ENCODE results near the gene KCNS1. TPM values are rescaled to one million over a fixed set of nuclear protein-coding genes. Genes with fewer than 3 reads are reported as not detected.

KCNS1 gene
- total RNA-seq, 1 experiment from 2014 or later: 0.09 TPM

- Mint-ChIP-seq H3K4me1 (ENCODE audit: low read depth, unreplicated experiment) (peaks cover 6% of the 10 kb centered on the region), H3K27me3 (ENCODE audit: insufficient read depth, unreplicated experiment) (no peaks in the 10 kb centered on the region), H3K27ac (ENCODE audit: unreplicated experiment) (no peak overlapping the region), H3K9me3 (ENCODE audit: unreplicated experiment) (no peaks in the 10 kb centered on the region), H3K4me3 (ENCODE audit: unreplicated experiment) (no peak overlapping the region), H3K36me3 (ENCODE audit: insufficient read depth, unreplicated experiment) (no peaks in the 10 kb centered on the region)
- ChIA-PET POLR2A (no interaction called here), CTCF (interaction anchor here (0.7 to 2.9 kb wide), 6 partner anchors 8 to 189 kb away, joined by 3 to 14 read pairs (median 4); no protein-coding TSS in a partner anchor)
- no peaks in the 10 kb centered on the region for H3K9me3 ChIP-seq
- H3K27me3 ChIP-seq (replicated peaks; ENCODE audit: control insufficient read depth, insufficient read depth, low read length): peaks cover 2% of the 10 kb centered on the region; the same call in 1 of the 2 replicates
- BruUV-seq (replicated peaks): no TSS peak
- intact Hi-C loops (cut with micrococcal nuclease; ENCODE audit: unreplicated experiment): no loop called here
- TF ChIP-seq CTCF (IDR thresholded peaks at IDR 0.05; ENCODE audit: insufficient read depth in 1 of 2, low read depth in 1 of 2, low read length in 1 of 2, severe bottlenecking in 1 of 2, unreplicated experiment in 1 of 2): no peak
- no peak overlapping the region for H3K4me3 ChIP-seq (ENCODE audit: low read depth, low read length)
- H3K36me3 ChIP-seq (ENCODE audit: control insufficient read depth, insufficient read depth, low read length): no peaks in the 10 kb centered on the region
- DNase-seq: no peak
- H3K4me1 ChIP-seq: no peaks in the 10 kb centered on the region
These were observed 3.9 kb upstream of the KCNS1 start for GRCh38 chr20:45104786-45105185.

- H3K9me3 Mint-ChIP-seq (ENCODE audit: unreplicated experiment): no peaks in the 10 kb centered on the region
- Histone ChIP-seq H3K27me3 (replicated peaks; ENCODE audit: control insufficient read depth, insufficient read depth, low read length) (peaks cover 2% of the 10 kb centered on the region; the same call in 1 of the 2 replicates), H3K9me3 (no peaks in the 10 kb centered on the region), H3K4me3 (ENCODE audit: low read depth, low read length) (no peak overlapping the region), H3K4me1 (no peaks in the 10 kb centered on the region), H3K36me3 (ENCODE audit: control insufficient read depth, insufficient read depth, low read length) (no peaks in the 10 kb centered on the region)
- DNase-seq: no peak
- H3K27me3 Mint-ChIP-seq (ENCODE audit: insufficient read depth, unreplicated experiment): no peaks in the 10 kb centered on the region
- no peak overlapping the region for H3K27ac Mint-ChIP-seq (ENCODE audit: unreplicated experiment)
- H3K4me3 Mint-ChIP-seq (ENCODE audit: unreplicated experiment): no peak overlapping the region
- TF ChIP-seq CTCF (IDR thresholded peaks at IDR 0.05; ENCODE audit: insufficient read depth in 1 of 2, low read depth in 1 of 2, low read length in 1 of 2, severe bottlenecking in 1 of 2, unreplicated experiment in 1 of 2): no peak
- BruUV-seq (replicated peaks): no TSS peak
- ChIA-PET CTCF (interaction anchor here (1.1 kb wide), 1 partner anchor 9 kb away, joined by 4 read pairs; no protein-coding TSS in a partner anchor), POLR2A (no interaction called here)
- intact Hi-C loops (cut with micrococcal nuclease; ENCODE audit: unreplicated experiment): no loop called here
- no peaks in the 10 kb centered on the region for H3K36me3 Mint-ChIP-seq (ENCODE audit: insufficient read depth, unreplicated experiment)
- no peaks in the 10 kb centered on the region for H3K4me1 Mint-ChIP-seq (ENCODE audit: low read depth, unreplicated experiment)
These were observed 2.1 kb upstream of the KCNS1 start for GRCh38 chr20:45103072-45103471.

- CTCF ChIA-PET: interaction anchor here (0.8 to 2.0 kb wide), 2 partner anchors 10 to 189 kb away, joined by 3 to 6 read pairs; no protein-coding TSS in a partner anchor
- intact Hi-C loops (cut with micrococcal nuclease; ENCODE audit: unreplicated experiment): no loop called here
- DNase-seq: no peak
- H3K27me3 Mint-ChIP-seq (ENCODE audit: insufficient read depth, unreplicated experiment): no peaks in the 10 kb centered on the region
- H3K36me3 Mint-ChIP-seq (ENCODE audit: insufficient read depth, unreplicated experiment): no peaks in the 10 kb centered on the region
- H3K27ac Mint-ChIP-seq (ENCODE audit: unreplicated experiment): no peak overlapping the region
- Histone ChIP-seq H3K27me3 (replicated peaks; ENCODE audit: control insufficient read depth, insufficient read depth, low read length) (peaks cover 2% of the 10 kb centered on the region; the same call in 1 of the 2 replicates), H3K9me3 (no peaks in the 10 kb centered on the region), H3K4me1 (no peaks in the 10 kb centered on the region), H3K4me3 (ENCODE audit: low read depth, low read length) (no peak overlapping the region), H3K36me3 (ENCODE audit: control insufficient read depth, insufficient read depth, low read length) (no peaks in the 10 kb centered on the region)
- no peaks in the 10 kb centered on the region for H3K4me1 Mint-ChIP-seq (ENCODE audit: low read depth, unreplicated experiment)
- BruUV-seq (replicated peaks): no TSS peak
- H3K4me3 Mint-ChIP-seq (ENCODE audit: unreplicated experiment): peak overlapping the region; percentile 27
- no peaks in the 10 kb centered on the region for H3K9me3 Mint-ChIP-seq (ENCODE audit: unreplicated experiment)
- POLR2A ChIA-PET: no interaction called here
- no peak for TF ChIP-seq CTCF (IDR thresholded peaks at IDR 0.05; ENCODE audit: insufficient read depth in 1 of 2, low read depth in 1 of 2, low read length in 1 of 2, severe bottlenecking in 1 of 2, unreplicated experiment in 1 of 2)
These were observed 465 bp upstream of the KCNS1 start for GRCh38 chr20:45101333-45101850.

All from Caco-2 (cell line).